Stimulated activated CD8-positive, alpha-beta memory T cell treated with anti-CD3 and anti-CD28 coated beads, Interleukin-4, amount 100 ng/mL, for 4 hours (primary cell): Measurements from ENCODE around the gene RAB3C.
"Not testable (repeated sequence)": the region's sequence is repeated elsewhere in the genome, so short reads cannot be mapped to it uniquely, and the experiment has no call there.

Source experiments
- DNase-seq, 2 donors: peaks; one replicate each; pipeline ENCODE4 v3.0.0-alpha.2; 2020; ENCODE audit warnings: low read depth in 2 of 2, low spot score in 1 of 2

Gene RAB3C, protein sequence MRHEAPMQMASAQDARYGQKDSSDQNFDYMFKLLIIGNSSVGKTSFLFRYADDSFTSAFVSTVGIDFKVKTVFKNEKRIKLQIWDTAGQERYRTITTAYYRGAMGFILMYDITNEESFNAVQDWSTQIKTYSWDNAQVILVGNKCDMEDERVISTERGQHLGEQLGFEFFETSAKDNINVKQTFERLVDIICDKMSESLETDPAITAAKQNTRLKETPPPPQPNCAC

DNA sequence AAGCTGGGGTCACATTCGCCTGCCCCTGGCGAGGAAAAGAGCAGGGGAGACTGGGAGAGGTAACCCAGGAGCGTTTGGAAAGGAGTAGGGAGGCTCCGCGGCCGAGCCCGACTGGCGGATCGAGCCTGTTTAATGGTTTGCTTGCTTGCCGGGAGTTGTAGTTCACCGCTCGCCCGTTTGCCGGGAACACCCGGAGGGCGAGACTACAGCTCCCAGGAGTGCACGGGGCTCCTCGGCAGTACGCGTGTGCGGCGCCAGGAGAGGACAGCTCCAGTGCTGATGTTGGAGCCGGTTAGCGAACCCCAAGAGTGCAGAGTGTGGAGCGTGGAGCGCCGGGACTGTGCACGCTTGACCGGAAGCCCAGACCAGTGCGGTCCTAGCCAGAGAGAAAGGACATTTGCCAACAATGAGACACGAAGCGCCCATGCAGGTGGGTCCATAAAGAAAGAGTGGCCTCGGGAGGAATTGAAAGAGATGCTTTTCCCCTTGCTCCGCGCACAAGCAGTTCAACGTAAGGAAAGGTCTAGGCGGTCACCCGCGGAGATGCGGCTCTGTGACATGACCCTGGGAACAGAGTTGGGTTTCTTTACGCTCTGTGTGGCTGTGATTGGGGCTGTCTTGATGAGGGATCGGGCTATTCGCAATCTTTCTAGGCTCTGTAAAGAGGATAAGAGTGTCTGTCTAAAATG lies at the start of gene RAB3C:
Gene RAB3C, plus strand, starts transcription at position 273 of the 689 bp plus-strand sequence. Its CDS starts 134 bp downstream, at position 407.
- peak in 1 of 2 donors; percentile 4 for DNase-seq

DNA sequence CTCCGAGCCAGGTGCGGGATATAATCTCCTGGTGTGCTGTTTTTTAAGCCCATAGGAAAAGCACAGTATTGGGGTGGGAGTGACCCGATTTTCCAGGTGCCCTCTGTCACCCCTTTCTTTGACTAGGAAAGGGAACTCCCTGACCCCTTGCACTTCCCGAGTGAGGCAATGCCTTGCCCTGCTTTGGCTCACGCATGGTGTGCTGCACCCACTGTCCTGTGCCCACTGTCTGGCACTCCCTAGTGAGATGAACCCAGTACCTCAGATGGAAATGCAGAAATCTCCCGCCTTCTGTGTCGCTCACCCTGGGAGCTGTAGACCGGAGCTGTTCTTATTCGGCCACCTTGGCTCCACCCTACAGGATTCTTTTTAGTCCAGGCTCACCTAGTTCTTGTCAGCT lies 40.9 kb upstream of the RAB3C start:
- DNase-seq = not testable (repeated sequence)

DNA sequence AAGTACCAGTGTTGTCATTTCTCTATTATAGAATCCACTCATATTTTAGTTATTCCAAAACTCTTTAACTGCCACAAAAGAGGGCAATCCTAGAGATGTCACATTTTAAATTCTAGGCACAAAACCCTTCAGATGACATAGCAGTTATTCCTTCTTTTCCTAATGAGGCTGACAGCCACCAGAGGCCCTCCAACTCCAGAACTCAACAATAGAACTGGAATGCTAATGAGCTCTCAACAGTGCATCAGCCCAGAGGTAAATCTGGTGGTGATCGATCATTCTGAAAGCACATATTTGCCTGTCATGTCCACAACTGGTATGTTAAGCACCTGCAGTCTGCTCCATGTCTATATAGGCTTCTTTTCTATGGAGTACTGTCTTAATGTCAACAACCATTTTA lies 40.2 kb upstream of the RAB3C start:
- no peak for DNase-seq

DNA sequence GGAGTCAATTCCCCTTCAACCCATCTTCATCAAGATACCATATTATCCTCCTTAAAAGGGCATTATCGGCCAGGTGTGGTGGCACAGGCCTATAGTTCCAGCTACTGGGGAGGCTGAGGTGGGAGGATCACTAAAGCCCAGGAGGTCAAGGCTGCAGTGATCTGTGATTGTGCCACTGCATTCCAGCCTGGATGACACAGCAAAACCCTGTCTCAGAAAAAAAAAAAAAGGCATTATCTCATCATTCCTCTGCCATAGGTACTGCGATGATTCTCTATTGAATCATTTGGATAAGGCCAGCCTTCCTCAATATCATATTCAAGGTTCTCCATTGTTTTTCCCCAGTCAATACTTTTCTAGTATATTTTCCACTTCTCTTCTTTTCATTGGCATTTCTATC lies 39.2 kb upstream of the RAB3C start:
- DNase-seq = no peak

DNA sequence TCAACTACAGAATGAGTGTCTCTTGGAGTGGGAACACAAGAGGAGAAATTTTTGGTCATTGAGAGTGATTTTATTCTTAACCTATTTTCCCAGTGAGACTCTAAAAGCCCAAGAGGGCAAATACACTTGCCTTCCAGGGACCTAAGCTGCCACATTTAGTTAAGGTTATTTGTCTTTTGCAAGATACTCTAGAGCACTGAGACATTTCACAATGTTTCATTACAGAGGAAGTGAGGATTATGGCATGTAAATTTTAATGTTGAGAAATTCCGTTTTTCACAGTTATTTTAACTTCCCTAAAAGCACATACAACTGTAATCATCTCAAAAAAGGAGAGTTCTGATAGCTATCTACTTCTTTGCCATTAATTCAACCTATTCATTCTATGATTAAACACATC lies 38.7 kb upstream of the RAB3C start:
- no peak for DNase-seq

DNA sequence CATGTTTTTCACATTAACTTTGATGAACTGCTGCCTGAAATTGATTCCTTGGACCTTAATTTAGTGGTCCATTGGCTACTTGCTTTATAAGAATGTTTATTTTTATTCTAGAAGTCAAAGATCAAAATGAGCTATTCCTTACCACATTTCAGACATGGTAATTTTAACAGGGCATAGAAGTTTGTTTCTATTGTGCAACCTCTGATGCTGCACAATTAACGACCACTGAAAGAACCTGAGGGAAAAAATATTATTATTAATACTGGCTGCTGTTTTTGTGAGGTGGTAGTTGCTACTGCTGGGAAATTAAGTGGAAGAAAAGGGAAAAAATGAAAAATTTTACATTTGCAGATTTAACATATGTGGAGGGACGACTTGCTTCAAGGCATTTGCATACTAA lies 37.9 kb upstream of the RAB3C start:
- no peak for DNase-seq

DNA sequence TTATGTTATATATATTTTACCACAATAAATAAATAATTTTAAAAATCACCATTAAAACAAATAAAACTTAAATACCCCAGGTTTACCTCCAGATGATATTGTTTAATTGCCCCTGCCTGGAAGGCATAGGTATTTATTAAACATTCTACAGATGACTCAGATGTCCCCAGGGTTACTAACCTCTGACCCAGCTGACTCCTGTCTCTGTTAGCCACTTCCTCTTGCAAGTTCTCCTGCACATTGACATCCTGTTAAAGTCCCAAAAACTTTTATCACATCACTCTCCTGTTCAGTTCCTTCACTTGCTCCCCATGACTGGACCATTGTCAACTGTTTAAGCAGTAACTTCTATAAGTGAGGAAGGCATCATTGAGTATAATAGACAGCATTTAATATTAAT lies 37.0 kb upstream of the RAB3C start:
- no peak for DNase-seq

DNA sequence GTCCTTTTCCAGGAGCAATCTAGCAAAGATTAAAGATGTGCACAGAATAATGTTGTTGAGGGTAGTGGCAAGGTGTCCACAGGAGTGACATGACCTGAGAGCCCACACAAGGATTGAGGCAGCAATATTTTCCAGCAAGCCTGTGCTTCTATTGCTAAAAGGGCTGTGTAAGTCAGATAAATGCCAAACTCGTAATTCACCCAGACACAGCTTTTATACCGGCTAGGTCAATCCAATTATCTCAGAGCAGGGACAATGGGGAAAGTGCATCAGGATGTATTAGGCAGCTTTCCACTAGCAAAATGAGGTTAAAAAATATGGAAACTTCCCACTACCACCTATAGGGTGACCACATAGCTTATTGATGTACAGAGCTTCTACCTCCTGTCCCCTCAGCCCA lies 34.8 kb upstream of the RAB3C start:
- no peak for DNase-seq

DNA sequence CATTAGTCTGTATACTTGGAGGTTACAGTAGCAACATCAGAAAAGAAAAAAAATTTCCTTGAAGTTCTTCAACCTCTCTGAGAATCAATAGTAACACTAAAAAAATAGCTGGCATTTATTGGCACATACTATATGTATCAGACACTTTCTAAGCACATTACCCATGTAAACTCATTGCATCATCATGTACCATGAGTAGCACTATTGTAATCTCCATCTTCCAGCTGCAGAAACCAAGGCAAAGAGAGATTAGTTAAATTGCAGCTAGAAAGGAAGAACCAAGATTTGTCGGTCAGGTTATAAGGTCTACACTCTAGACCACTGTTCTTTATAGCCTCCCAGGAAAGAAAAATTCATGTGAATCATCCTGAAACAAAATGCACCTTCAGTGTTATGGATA lies 31.4 kb upstream of the RAB3C start:
- no peak for DNase-seq

DNA sequence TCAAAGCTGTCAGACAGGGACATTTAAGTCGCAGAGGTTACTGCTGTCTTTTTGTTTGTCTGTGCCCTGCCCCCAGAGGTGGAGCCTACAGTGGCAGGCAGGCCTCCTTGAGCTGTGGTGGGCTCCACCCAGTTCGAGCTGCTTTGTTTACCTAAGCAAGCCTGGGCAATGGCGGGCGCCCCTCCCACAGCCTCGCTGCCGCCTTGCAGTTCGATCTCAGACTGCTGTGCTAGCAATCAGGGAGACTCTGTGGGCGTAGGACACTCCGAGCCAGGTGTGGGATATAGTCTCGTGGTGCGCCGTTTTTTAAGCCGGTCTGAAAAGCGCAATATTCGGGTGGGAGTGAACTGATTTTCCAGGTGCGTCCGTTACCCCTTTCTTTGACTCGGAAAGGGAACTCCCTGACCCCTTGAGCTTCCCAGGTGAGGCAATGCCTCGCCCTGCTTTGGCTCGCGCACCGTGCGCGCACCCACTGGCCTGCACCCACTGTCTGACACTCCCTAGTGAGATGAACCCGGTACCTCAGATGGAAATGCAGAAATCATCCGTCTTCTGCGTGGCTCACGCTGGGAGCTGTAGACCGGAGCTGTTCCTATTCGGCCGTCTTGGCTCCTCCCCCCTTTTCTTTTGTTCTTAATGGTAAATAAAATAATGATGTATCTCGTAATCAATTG lies 25.1 kb upstream of the RAB3C start:
- DNase-seq = not testable (repeated sequence)

DNA sequence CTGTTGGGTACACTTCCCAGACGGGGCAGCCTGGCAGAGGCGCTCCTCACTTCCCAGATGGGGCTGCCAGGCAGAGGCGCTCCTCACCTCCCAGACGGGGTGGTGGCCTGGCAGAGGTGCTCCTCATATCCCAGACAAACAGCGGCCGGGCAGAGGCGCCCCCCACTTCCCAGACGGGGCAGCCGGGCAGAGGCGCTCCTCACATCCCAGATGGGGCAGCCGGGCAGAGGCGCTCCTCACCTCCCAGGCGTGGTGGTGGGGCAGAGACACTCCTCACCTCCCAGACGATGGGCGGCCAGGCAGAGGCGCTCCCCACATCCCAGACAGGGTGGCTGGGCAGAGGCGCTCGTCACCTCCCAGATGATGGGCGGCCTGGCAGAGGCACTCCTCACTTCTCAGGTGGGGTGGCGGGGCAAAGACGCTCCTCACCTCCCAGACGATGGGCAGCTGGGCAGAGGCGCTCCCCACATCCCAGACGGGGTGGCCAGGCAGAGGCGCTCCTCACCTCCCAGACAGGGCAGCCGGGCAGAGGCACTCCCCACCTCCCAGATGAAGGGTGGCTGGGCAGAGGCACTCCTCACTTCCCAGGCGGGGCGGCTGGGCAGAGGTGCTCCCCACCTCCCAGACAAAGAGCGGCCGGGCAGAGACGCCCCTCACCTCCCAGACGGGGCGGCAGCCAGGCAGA lies 19.7 kb upstream of the RAB3C start:
- DNase-seq = not testable (repeated sequence)

DNA sequence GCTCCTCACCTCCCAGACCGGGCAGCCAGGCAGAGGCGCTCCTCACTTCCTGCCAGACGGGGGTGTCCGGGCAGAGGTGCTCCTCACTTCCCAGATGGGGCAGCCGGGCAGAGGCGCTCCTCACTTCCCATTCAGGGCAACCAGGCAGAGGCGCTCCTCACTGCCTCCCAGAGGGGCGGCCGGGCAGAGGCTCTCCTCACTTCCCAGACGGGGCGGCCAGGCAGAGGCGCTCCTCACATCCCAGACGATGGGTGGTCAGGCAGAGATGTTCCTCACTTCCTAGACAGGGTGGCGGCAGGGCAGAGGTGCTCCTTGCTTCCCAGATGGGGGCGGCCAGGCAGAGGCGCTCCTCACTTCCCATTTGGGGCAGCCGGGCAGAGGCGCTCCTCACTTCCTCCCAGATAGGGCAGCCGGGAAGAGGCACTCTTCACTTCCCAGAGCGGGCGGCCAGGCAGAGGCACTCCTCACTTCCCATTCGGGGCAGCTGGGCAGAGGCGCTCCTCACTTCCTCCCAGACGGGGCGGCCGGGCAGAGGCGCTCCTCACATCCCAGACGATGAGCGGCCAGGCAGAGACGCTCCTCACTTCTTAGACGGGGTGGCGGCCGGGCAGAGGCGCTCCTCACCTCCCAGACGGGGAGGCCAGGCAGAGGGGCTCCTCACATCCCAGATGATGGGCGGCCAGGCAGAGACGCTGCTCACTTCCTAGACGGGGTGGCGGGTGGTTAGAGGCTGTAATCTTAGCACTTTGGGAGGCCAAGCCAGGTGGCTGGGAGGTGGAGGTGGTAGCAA lies 18.6 kb upstream of the RAB3C start:
- DNase-seq = not testable (repeated sequence)

DNA sequence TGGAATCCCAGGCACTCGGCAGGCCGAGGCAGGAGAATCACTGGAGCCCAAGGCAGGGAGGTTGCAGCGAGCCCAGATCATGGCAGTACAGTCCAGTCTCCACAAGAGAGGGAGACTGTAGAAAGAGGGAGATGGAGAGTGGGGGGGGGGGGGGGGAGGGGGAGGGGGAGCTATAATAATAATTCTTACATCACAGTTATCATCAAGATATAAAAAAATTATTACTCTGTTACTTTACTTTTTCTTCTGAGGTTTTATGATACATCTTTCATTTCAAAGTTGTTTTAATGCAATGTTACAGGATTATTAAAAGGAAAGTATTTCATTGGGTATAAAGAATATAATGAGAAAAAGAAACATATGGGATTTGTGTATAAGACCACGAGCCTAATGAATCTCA lies 17.8 kb upstream of the RAB3C start:
- no peak for DNase-seq

DNA sequence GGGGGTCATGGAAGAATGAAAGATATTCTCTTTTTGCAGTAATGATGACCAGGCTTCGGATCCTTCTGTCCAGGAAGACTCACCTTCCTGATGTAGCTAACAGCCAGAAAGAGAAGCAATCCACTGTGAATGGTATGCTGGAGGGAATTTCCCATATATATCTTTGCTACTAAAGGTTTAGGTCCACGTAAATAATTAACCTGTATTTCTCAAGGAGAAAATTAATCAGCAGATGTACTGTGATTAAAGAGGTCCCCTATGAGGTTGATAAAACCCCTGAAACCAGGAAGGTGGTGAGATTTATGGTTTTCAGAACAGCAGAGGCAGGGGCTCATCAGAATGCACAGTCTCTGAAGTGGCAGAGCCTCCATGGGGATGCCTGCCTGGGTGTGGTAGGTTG lies 11.4 kb upstream of the RAB3C start:
- DNase-seq = no peak

DNA sequence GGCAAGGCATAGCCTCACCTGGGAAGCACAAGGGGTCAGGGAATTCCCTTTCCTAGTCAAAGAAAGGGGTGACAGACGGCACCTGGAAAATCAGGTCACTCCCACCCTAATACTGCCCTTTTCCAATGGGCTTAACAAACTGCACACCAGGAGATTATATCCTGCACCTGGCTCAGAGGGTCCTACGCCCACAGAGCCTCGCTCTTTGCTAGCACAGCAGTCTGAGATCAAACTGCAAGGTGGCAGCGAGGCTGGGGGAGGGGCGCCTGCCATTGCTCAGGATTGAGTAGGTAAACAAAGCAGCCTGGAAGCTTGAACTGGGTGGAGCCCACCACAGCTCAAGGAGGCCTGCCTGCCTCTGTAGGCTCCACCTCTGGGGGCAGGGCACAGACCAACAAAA lies 9.9 kb upstream of the RAB3C start:
- DNase-seq = not testable (repeated sequence)

DNA sequence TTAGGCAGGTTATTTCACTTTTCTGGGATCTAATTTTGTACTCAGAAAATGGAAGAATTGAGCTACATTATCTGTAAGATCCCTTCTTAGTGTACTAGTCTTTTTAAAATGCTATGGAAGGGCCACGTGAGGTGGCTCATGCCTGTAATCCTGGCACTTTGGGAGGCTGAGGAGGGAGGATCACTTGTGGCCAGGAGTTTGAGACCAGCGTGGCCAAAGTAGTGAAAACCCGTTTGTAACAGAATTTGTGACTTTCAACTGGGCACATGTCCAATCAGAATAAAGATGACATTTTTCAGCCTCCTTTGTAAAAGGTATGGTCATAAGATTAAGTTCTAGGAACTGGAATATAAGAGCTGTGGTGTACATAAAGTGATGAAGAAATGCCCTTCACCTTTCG lies 3.1 kb upstream of the RAB3C start:
- no peak for DNase-seq

DNA sequence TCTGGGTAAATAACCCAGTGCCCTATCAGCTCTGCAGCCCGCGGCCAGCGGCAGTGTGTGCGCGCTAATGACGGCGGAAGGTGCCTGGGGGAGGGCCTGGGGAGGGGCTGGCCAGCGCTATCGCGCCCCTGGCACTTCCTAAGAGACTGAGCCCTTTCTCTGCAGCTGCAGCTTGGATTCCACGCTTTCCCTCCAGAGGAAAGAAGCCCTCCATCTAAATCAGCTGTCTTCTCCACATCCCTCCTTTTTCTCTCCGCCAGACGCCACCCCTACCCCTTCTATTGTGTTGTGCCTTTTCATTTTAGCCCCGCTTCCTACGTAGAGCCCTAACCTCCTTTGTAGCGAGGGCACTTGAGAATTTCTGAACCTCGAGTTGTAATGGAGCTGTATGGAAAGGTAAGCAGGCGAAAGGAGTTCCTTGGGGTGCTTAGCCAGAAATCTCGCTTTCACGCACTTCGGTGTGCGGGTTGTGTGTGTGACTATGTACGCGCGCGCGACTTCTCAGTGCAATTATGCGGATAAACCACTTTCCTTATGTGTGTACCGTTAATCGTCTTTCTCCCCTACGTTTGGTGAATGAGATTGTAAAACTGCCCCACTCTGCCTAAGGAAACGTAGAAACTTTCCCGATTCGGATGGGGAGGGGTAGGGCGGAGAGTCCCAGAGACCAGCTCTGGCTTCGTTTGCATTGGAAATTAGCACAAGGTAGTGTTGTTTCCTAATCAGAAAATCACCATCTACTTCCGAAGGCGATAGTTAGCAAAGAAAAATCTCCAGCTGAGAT lies 664 bp upstream of the RAB3C start:
- no peak for DNase-seq

DNA sequence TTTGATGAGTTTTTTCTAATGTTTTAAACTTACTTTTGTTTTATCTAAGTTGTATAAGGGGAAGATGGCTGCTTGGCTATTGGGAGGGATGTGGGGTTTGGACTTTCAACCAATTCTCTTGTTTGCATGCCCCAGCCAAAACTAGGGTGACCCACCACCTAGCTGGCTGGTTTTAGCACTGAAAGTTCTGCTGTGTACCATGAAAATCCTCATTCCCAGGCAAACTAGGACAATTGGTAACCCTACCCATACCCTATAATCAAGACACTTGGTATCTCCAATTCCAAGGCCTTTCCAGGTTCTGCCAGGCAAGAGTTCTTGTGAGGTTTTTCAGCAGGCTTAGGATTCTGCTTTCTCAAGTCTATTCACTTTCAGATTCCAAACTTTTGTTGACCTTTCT lies 13.1 kb downstream of the RAB3C start:
- no peak for DNase-seq

DNA sequence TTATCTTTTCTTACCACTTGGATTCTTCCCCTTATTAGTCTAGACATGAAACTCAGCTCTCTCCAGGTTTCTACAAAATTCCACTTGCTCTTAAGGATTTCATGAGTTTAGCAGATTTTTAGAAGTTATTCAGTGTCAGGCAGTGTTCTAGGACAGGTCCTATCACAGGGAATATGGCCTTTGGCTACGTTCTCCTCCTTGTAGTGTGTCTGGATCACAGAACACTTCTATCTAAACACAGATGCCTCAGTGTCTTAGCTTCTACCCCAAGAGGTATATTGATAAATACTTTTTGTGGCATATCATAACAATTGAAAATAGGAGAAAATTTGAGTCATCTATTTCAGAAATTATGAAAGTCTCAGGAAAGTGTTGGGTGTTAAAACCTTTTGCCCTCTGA lies 15.6 kb downstream of the RAB3C start:
- DNase-seq = no peak

DNA sequence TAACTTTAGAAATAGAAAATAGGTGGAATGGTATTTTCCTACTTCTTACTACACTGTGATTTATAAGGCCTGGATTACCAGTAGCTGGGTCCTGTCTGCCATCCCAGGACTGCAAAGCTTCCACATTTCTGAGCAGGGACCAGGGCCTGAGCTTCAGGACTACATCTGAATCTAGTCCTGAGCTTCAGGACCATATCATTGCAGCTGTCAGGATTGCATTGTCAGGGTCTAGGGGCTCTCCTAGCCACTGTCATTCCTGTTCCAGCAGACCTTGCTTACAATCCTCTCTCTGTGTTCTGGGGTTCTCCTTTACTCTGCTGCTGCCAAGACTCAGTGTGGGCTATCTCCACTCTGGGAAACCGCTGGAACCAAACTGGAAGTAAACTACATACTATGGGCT lies 16.3 kb downstream of the RAB3C start:
- DNase-seq = no peak
